Measurements from ENCODE around the gene NDUFA13.

Gene NDUFA13

GRCh38 chr19:19532806-19533701, 17.0 kb downstream of the NDUFA13 start:
- TF ChIP-seq CTCF (IDR thresholded peaks at IDR 0.05; ENCODE audit: low read depth, low read length) = no peak
- DNase-seq (ENCODE audit: extremely low read depth, low read depth) = no peak

GRCh38 chr19:19533841-19534240, 17.8 kb downstream of the NDUFA13 start:
- DNase-seq (ENCODE audit: extremely low read depth, low read depth) = no peak

GRCh38 chr19:19534556-19535265, 18.7 kb downstream of the NDUFA13 start:
- no peak for DNase-seq (ENCODE audit: extremely low read depth, low read depth)
- no peak for TF ChIP-seq CTCF (IDR thresholded peaks at IDR 0.05; ENCODE audit: low read depth, low read length)

More at GRCh38 chr19:19533841-19534240, 17.8 kb downstream of the NDUFA13 start:
- TF ChIP-seq CTCF (IDR thresholded peaks at IDR 0.05; ENCODE audit: low read depth, low read length) = no peak

GRCh38 chr19:19535311-19536191, 19.5 kb downstream of the NDUFA13 start:
- no peak for TF ChIP-seq CTCF (IDR thresholded peaks at IDR 0.05; ENCODE audit: low read depth, low read length)
- DNase-seq (ENCODE audit: extremely low read depth, low read depth) = no peak

- no peak for TF ChIP-seq CTCF (IDR thresholded peaks at IDR 0.05; ENCODE audit: low read depth, low read length)
- no peak for DNase-seq (ENCODE audit: extremely low read depth, low read depth)
These were observed 21.3 kb downstream of the NDUFA13 start for GRCh38 chr19:19537075-19538048.

GRCh38 chr19:19538061-19538784, 22.2 kb downstream of the NDUFA13 start, which contains the start of gene CILP2:
Gene CILP2 (plus strand): TSS chr19:19538265. CDS start chr19:19538350, 85 bp downstream.
- DNase-seq (ENCODE audit: extremely low read depth, low read depth) = no peak
- no peak for TF ChIP-seq CTCF (IDR thresholded peaks at IDR 0.05; ENCODE audit: low read depth, low read length)
